ENCODE results near the gene MEIS1.

MEIS1 gene

GRCh38 chr2:66578687-66579106 lies 143.8 kb downstream of the MEIS1 start:
- TF ChIP-seq CTCF (IDR thresholded peaks at IDR 0.05; ENCODE audit: low read length, missing control alignments), result no peak
- H3K4me3 ChIP-seq (replicated peaks; ENCODE audit: low read depth, low read length), result no peak overlapping the region
- DNase-seq (ENCODE audit: low read depth), result no peak

- no peak for TF ChIP-seq CTCF (IDR thresholded peaks at IDR 0.05; ENCODE audit: low read length, missing control alignments)
- DNase-seq (ENCODE audit: low read depth), result no peak
- H3K4me3 ChIP-seq (replicated peaks; ENCODE audit: low read depth, low read length), result no peak overlapping the region
Observed at GRCh38 chr2:66579186-66580126, 144.5 kb downstream of the MEIS1 start.

GRCh38 chr2:66580166-66581049 lies 145.5 kb downstream of the MEIS1 start:
- no peak overlapping the region for H3K4me3 ChIP-seq (replicated peaks; ENCODE audit: low read depth, low read length)

GRCh38 chr2:66581339-66582103 lies 146.6 kb downstream of the MEIS1 start:
- DNase-seq (ENCODE audit: low read depth), result no peak

More at GRCh38 chr2:66580166-66581049, 145.5 kb downstream of the MEIS1 start:
- no peak for DNase-seq (ENCODE audit: low read depth)
- no peak for TF ChIP-seq CTCF (IDR thresholded peaks at IDR 0.05; ENCODE audit: low read length, missing control alignments)

GRCh38 chr2:66582104-66582986 lies 147.4 kb downstream of the MEIS1 start:
- no peak for DNase-seq (ENCODE audit: low read depth)
- no peak overlapping the region for H3K4me3 ChIP-seq (replicated peaks; ENCODE audit: low read depth, low read length)
- no peak for TF ChIP-seq CTCF (IDR thresholded peaks at IDR 0.05; ENCODE audit: low read length, missing control alignments)

More at GRCh38 chr2:66581339-66582103, 146.6 kb downstream of the MEIS1 start:
- H3K4me3 ChIP-seq (replicated peaks; ENCODE audit: low read depth, low read length), result peak overlapping the region; percentile 32
- TF ChIP-seq CTCF (IDR thresholded peaks at IDR 0.05; ENCODE audit: low read length, missing control alignments), result no peak
